Camera-type eye (tissue), 1 donor: Measurements from ENCODE around the gene SMARCC2. TPM values are rescaled to one million over a fixed set of nuclear protein-coding genes. Genes with fewer than 3 reads are reported as not detected.

ENCODE experiments used
- total RNA-seq: library from RNA; depleted of rRNA; stranded (reverse); fragments of >200 nt; gene quantifications from one replicate; pipeline ENCODE4 v1.2.3, GENCODE V29; 2014

Gene SMARCC2
- 116 TPM for total RNA-seq

GRCh38 chr12:56189099-56189917, at the start of gene SMARCC2:
Gene SMARCC2, minus strand, starts transcription at chr12:56189483. Its CDS starts 22 bp downstream, at chr12:56189461.

GRCh38 chr12:56229916-56230431, 40.7 kb upstream of the SMARCC2 start, which contains the start of gene SLC39A5:
Gene SLC39A5, plus strand, starts transcription at chr12:56230051. Its CDS starts 1,224 bp downstream, at chr12:56231275.

GRCh38 chr12:56224102-56224701, 34.9 kb upstream of the SMARCC2 start, which contains the start of gene NABP2:
Gene NABP2, plus strand, starts transcription at chr12:56224342. Its CDS starts 515 bp downstream, at chr12:56224857.

GRCh38 chr12:56221757-56222530, 32.7 kb upstream of the SMARCC2 start, which contains the start of gene RNF41:
Gene RNF41, minus strand, starts transcription at chr12:56221922. Its CDS starts 7,875 bp downstream, at chr12:56214047.

GRCh38 chr12:56158029-56158925, 31.0 kb downstream of the SMARCC2 start, which contains the start of gene MYL6:
Gene MYL6, plus strand, starts transcription at chr12:56158359. Its CDS starts 43 bp downstream, at chr12:56158402.

GRCh38 chr12:56152132-56152755, 37.0 kb downstream of the SMARCC2 start, which contains the start of gene MYL6B:
Gene MYL6B, plus strand, starts transcription at chr12:56152587. Its CDS starts 1,332 bp downstream, at chr12:56153919.

GRCh38 chr12:56127888-56128669, 61.2 kb downstream of the SMARCC2 start, which contains the start of gene ESYT1:
Gene ESYT1, plus strand, starts transcription at chr12:56128267. Its CDS starts 53 bp downstream, at chr12:56128320.

GRCh38 chr12:56117778-56118687, 71.2 kb downstream of the SMARCC2 start, which contains the start of gene ZC3H10:
Gene ZC3H10, plus strand, starts transcription at chr12:56118266. Its CDS starts 2,297 bp downstream, at chr12:56120563.

GRCh38 chr12:56116267-56117081, 72.8 kb downstream of the SMARCC2 start, which contains the start of gene RPL41:
Gene RPL41, plus strand, starts transcription at chr12:56116633.

Other genes with a start within 250 kb of the SMARCC2 start
- gene PMEL, start 223.4 kb downstream of the SMARCC2 start, total RNA-seq = 363 TPM
- gene CDK2, start 222.7 kb downstream of the SMARCC2 start, total RNA-seq = 17.2 TPM
- 84.3 TPM for gene RAB5B, start 215.4 kb downstream of the SMARCC2 start, total RNA-seq
- 20.3 TPM for gene SUOX, start 192.2 kb downstream of the SMARCC2 start, total RNA-seq
- 6.3 TPM for gene IKZF4, start 168.4 kb downstream of the SMARCC2 start, total RNA-seq
- gene RPS26, start 147.6 kb downstream of the SMARCC2 start, total RNA-seq = 457 TPM
- gene ERBB3, start 109.3 kb downstream of the SMARCC2 start, total RNA-seq = 28.4 TPM
- 85.4 TPM for gene PA2G4, start 84.9 kb downstream of the SMARCC2 start, total RNA-seq
- 774 TPM for gene RPL41, start 72.8 kb downstream of the SMARCC2 start, total RNA-seq
- gene ZC3H10, start 71.2 kb downstream of the SMARCC2 start, total RNA-seq = 9.2 TPM
- gene ESYT1, start 61.2 kb downstream of the SMARCC2 start, total RNA-seq = 59.4 TPM
- gene MYL6B, start 36.9 kb downstream of the SMARCC2 start, total RNA-seq = 153 TPM
- 753 TPM for gene MYL6, start 31.1 kb downstream of the SMARCC2 start, total RNA-seq
- gene RNF41, start 32.4 kb upstream of the SMARCC2 start, total RNA-seq = 79.0 TPM
- gene NABP2, start 34.9 kb upstream of the SMARCC2 start, total RNA-seq = 25.8 TPM
- 2.4 TPM for gene SLC39A5, start 40.6 kb upstream of the SMARCC2 start, total RNA-seq
- gene ANKRD52, start 68.9 kb upstream of the SMARCC2 start, total RNA-seq = 22.9 TPM
- 17.2 TPM for gene COQ10A, start 77.5 kb upstream of the SMARCC2 start, total RNA-seq
- 109 TPM for gene CS, start 110.8 kb upstream of the SMARCC2 start, total RNA-seq
- 76.5 TPM for gene CNPY2, start 126.5 kb upstream of the SMARCC2 start, total RNA-seq
- gene PAN2, start 144.5 kb upstream of the SMARCC2 start, total RNA-seq = 64.0 TPM
- gene IL23A, start 149.4 kb upstream of the SMARCC2 start, total RNA-seq = 0.71 TPM
- 152 TPM for gene STAT2, start 170.6 kb upstream of the SMARCC2 start, total RNA-seq
- gene APOF, start 173.4 kb upstream of the SMARCC2 start, total RNA-seq = not detected